ENCODE data around the gene ADAM12.

ADAM12 gene

GRCh38 chr10:126042354-126042753, 345.9 kb downstream of the ADAM12 start:
- no peak for DNase-seq

- peak; percentile 68 for DNase-seq
These were observed 346.5 kb downstream of the ADAM12 start for GRCh38 chr10:126041804-126042231.

DNA sequence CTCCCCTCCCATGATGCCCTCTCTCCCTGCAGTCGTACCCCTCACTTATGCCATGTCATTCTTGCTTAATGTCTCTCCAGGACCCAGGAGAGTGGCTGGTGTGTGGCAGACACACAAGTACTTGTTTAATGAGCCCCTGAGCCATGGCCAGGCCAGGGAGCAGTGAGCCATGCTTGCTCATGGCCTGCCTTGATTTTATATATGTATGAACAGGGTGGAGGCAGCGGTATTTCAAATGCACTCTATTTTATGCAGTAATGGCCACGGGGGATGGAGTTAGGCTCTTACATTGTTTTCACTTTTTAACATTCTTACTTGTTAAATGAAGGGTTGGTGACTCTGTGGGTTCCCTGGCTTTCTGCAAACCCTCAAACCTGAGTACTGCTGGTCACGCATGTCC, 347.2 kb downstream of the ADAM12 start:
- no peak for DNase-seq

GRCh38 chr10:126037946-126038345, 350.3 kb downstream of the ADAM12 start:
- DNase-seq = no peak

- no peak for DNase-seq
These were observed 351.8 kb downstream of the ADAM12 start for GRCh38 chr10:126036515-126036914.

GRCh38 chr10:126034586-126034985, 353.7 kb downstream of the ADAM12 start:
- no peak for DNase-seq

GRCh38 chr10:126029999-126030398, 358.3 kb downstream of the ADAM12 start:
- no peak for DNase-seq

GRCh38 chr10:126027692-126028091, 360.6 kb downstream of the ADAM12 start:
- no peak for DNase-seq

DNA sequence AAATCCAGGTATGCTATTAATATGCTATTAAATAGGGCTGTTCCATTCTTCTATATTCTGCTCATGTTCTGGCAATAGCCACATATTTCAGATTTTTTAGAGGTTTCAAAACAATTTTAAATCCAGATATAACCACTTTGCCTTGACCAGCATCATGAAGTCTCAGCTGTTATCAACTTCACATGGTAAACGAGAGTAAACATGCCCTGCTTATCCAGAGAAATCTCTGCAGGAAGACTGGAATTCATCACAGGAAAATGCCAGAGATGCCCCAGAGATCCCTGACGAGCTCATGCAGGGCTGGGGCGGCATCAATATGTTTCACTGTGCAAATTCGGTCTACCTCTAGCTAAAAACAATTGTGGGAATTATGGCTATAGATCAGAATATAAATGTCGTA, 365.4 kb downstream of the ADAM12 start:
- no peak for DNase-seq

- DNase-seq = no peak
These were observed 366.3 kb downstream of the ADAM12 start for GRCh38 chr10:126021833-126022500.

DNA sequence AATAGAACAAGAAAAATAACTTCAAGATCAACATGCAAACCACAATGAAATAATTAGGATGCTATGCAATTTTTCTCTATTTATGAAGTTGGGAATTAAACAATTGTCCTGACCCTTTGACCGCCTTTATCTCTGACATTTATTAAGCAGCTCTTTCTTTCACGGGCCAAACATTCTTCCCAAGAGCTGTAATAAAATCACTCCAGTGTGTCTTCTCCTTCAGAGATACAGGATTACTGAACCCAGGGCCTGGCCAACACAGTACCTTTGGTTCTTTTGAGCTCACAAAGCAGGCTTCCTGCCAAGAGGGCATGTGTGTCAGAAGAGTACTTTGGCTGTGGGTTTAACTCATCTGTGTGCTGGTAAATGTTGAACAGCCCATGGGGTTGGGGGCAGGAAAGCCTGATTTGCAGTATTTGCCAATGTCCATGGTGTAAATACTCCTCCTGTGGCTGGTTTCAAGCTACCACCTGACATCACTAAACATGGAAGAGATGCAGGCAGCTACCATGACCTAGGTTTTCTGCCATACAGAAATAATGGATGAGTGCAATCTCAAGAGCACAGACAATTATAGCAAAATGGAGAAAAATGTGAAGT, 370.2 kb downstream of the ADAM12 start:
- no peak for DNase-seq

GRCh38 chr10:126016882-126017281, 371.4 kb downstream of the ADAM12 start:
- DNase-seq = no peak

GRCh38 chr10:126016156-126016805, 372.0 kb downstream of the ADAM12 start:
- DNase-seq = no peak

DNA sequence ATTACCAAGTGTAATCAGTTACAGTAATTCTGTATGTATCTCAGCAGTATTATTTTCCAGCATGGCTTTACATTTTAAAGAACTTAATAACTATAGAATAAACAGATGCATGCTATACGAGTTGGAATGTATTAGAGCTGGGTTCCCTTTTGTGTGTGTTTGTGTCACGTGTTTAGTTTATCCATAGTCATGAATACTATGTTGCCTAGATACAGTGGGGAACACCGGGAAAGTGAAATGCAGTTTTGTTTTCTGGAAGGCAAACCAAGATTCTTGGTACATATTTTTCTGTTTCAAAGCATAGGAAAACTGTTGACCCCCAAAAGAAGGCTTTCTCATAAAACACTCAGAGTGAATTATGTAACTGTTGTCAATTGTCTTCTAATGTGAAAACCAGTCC, 372.9 kb downstream of the ADAM12 start:
- no peak for DNase-seq

DNA sequence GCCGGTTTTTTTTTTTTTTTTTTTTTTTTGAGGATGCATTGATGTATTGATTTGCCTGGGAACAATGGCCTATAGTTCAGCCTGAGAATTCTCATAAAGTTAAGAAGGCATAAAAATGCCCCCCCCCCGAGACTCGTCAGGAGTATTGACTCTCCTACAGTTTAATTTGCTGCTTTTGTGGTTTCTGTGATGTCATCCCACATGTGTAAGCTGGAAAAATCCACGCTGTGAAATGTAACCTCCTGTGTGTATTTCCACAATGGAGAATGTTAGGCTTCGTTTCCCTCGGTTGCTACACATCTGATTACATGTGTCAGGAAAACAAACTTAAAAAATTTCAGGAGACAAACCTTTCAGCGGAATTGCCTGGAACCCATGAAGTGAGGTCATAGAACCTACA, 374.0 kb downstream of the ADAM12 start:
- DNase-seq = no peak

DNA sequence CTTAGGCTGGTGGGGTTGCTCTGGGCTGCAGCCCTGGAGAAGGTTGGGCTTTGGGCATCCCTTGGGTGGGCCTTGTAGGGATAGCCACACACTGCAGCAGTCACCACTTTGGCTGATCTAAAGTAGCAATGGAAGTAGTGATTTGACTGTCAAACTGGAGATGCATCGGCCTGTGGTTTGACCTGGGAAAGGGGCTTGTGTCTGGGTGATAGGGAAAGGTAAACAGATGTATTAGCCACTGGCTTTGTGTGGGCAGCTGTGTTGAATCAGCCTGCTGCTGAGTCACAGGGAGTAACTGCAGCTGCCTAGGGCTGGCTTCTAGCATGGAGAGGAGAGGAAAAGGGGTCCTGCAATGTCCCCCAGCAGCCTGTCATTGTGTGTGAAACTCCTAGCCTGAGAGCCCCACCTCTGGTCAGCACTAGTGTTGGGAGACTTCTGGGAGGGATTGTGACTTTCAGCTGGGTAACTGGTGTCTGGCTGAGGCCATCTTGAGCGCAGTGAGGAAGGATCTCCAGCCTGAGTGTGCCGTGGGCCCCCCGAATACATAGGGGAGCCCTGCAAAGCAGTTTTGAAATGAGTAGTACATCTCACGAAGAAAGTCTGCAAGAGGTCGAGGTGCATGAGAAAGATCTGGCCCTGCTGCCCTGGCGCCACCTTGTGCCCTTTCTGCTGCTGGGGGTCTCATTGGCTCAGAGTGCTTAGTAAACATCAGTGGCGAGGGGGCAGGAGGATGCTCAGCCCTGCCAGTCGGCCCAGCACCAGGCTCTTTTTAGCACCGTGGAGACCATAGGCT, 374.6 kb downstream of the ADAM12 start:
- no peak for DNase-seq

DNA sequence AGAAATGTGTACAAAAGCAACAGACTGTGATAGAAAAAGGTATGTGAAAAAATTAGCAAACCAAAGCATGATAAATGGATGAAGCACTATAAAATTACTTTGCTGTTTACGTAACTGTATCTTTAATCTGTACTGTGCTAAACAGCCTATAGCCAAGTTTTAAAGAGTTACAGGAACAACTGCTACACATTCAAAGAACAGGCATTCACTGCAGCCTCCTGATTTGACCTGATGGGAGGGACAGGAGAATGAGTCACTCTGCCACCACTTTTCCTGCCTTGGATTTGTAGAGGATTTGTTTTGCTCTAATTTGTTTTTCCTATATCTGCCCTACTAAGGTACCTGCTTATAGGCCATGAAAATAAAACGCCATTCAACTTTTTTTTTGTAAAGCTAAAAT, 375.8 kb downstream of the ADAM12 start:
- DNase-seq = no peak

GRCh38 chr10:126011995-126012394, 376.3 kb downstream of the ADAM12 start:
- no peak for DNase-seq

GRCh38 chr10:126009650-126010049, 378.6 kb downstream of the ADAM12 start:
- no peak for DNase-seq

DNA sequence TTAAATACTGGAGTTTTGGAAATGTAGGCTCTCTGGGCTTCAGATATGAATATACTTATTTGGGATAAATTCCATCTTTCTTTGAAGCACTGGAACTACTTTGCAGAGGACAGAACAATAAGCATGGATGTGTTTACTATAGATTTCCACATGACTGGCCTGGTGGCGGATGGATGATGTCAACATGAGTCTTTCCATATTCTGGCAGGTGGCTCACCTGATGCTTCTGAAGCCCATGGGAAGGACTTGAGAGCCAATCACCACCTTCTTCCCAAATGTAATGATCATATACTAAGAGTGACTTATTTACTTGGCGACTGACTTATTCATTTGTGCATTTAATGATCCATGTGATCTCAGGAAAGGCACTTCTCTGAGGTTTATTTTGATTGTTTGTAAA, 381.4 kb downstream of the ADAM12 start:
- no peak for DNase-seq

DNA sequence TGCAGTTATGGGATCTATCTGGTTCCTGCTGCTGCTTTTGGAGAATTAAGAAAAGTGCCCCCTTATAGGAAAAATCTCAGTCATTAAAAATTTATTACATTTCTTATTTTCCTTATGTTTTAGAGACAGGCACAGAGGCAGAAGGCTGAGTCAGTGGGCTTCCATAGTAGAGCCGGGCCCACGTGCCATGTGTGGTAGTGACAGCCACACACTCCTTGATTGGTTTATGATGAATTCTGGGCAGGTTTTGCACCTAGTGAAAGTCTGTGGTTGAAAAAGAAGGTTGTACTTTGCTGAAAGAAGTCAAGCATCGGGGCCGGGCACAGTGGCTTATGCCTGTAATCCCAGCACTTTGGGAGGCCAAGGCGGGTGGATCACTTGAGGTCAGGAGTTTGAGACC, 382.0 kb downstream of the ADAM12 start:
- DNase-seq = no peak

DNA sequence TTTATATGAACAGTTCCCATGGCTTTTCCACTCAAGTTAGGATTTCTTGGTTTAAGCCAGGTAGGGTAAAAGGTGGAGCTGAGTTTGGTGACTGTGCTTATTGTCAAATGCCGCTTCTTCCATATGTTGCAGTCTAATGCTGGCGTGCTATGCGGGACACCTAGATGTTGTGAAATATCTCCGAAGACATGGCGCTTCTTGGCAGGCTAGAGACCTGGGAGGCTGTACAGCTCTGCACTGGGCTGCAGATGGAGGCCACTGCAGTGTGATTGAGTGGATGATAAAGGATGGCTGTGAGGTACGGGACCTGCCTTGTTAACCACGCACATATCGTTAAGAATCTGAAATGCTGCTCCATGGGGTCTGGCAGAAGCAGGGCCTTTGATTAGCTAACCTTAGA, 383.5 kb downstream of the ADAM12 start:
- no peak for DNase-seq

GRCh38 chr10:126001576-126001975, 386.7 kb downstream of the ADAM12 start:
- no peak for DNase-seq

- no peak for DNase-seq
These were observed 388.6 kb downstream of the ADAM12 start for GRCh38 chr10:125999694-126000093.
